Fibroblast of lung (primary cell): ENCODE results near the gene NOXO1. TPM values are rescaled to one million over a fixed set of nuclear protein-coding genes. Genes with fewer than 3 reads are reported as not detected.

Experiments used
- DNase-seq, 2 donors: peaks; one replicate each; pipeline versions ENCODE4 v3.0.0 to v3.0.0-alpha.2; 2010; ENCODE audit warnings: low read depth in 2 of 2
- H2AFZ ChIP-seq: 2 replicates; pipeline ENCODE4 v1.5.1; 2012; ENCODE audit warnings: low read length, control low read depth, inconsistent platforms
- H3K27ac ChIP-seq: 2 replicates; pipeline ENCODE4 v1.5.1; 2011; ENCODE audit warnings: low read length, control low read depth; ENCODE audit not compliant: insufficient read depth
- H3K27me3 ChIP-seq: 2 replicates; pipeline ENCODE4 v1.5.1; 2011; ENCODE audit warnings: mild to moderate bottlenecking, low read length; ENCODE audit not compliant: control insufficient read depth, insufficient read depth
- H3K36me3 ChIP-seq: 2 replicates; pipeline ENCODE4 v1.5.1; 2011; ENCODE audit warnings: low read length; ENCODE audit not compliant: control insufficient read depth, insufficient read depth
- H3K4me1 ChIP-seq: 2 replicates; pipeline ENCODE4 v1.5.1; 2011; ENCODE audit warnings: low read length; ENCODE audit not compliant: control insufficient read depth, insufficient read depth; ENCODE audit errors: extremely low read depth
- H3K4me2 ChIP-seq: 2 replicates; pipeline ENCODE4 v1.5.1; 2011; ENCODE audit warnings: low read length, control low read depth; ENCODE audit not compliant: insufficient read depth; ENCODE audit errors: extremely low read depth
- H3K4me3 ChIP-seq, 4 experiments: fragments of 200-600 bp in 1 of 4; sonication (generic) in 1 of 4; replicated peaks in 1 of 4; 2 replicates each; pipeline ENCODE4 v1.5.1; 2011 to 2016; ENCODE audit warnings: low read length in 4 of 4, low read depth in 3 of 4, mild to moderate bottlenecking in 3 of 4, control low read depth in 2 of 4, inconsistent platforms in 1 of 4, mixed read lengths in 1 of 4; ENCODE audit not compliant: insufficient read depth in 1 of 4; ENCODE audit errors: control extremely low read depth in 1 of 4
- H3K79me2 ChIP-seq: 2 replicates; pipeline ENCODE4 v1.5.1; 2012; ENCODE audit warnings: mild to moderate bottlenecking, low read length, inconsistent platforms; ENCODE audit not compliant: control insufficient read depth, insufficient read depth
- H3K9ac ChIP-seq: 2 replicates; pipeline ENCODE4 v1.5.1; 2011; ENCODE audit warnings: mild to moderate bottlenecking, low read length, control low read depth; ENCODE audit not compliant: insufficient read depth
- H3K9me3 ChIP-seq: 2 replicates; pipeline ENCODE4 v1.5.1; 2012; ENCODE audit warnings: low read depth, low read length; ENCODE audit not compliant: control insufficient read depth, insufficient read depth
- H4K20me1 ChIP-seq: 2 replicates; pipeline ENCODE4 v1.5.1; 2011; ENCODE audit warnings: low read length; ENCODE audit not compliant: control insufficient read depth, insufficient read depth; ENCODE audit errors: extremely low read depth
- CTCF ChIP-seq, 2 donors: IDR thresholded peaks in 1 of 2; conservative IDR thresholded peaks in 1 of 2; 1 replicate in 1 of 2; 2 replicates in 1 of 2; pipeline ENCODE4 v1.5.1; 2011 to 2012; ENCODE audit warnings: low read length in 2 of 2, control low read depth in 1 of 2, inconsistent platforms in 1 of 2, low read depth in 1 of 2, mild to moderate bottlenecking in 1 of 2
- EZH2 ChIP-seq: IDR thresholded peaks from 2 replicates; pipeline ENCODE4 v1.5.1; 2012; ENCODE audit warnings: low read length, control low read depth, mild to moderate bottlenecking; ENCODE audit errors: missing control alignments
- polyA plus RNA-seq, 2 donors: library from polyadenylated mRNA; depleted of rRNA in 1 of 2; stranded (reverse) in 1 of 2; unstranded in 1 of 2; fragments of >200 nt; gene quantifications; 2 replicates each; pipeline ENCODE4 v1.2.1, GENCODE V29; 2011 to 2012; ENCODE audit warnings: missing spikeins in 1 of 2
- total RNA-seq: library from RNA; depleted of rRNA; stranded (reverse); fragments of >200 nt; gene quantifications from 2 replicates; pipeline ENCODE4 v1.2.1, GENCODE V29; 2014

Gene NOXO1
- total and polyA plus RNA-seq, 2 donors (not counting 1 experiment from before 2014, with no cell fraction given), result 0.03 TPM; not detected in 1

GRCh38 chr16:1946495-1947368, 34.5 kb downstream of the NOXO1 start:
- Histone ChIP-seq H3K4me1 (peaks cover 7% of the 10 kb centered on the region), H3K9me3 (no peaks in the 10 kb centered on the region), H3K27me3 (no peaks in the 10 kb centered on the region), H3K9ac (no peak overlapping the region), H3K4me3 (no peak overlapping the region), H2AFZ (no peak overlapping the region), H3K4me2 (no peak overlapping the region), H4K20me1 (no peaks in the 10 kb centered on the region), H3K27ac (no peak overlapping the region), H3K36me3 (no peaks in the 10 kb centered on the region), H3K79me2 (no peaks in the 10 kb centered on the region)
- TF ChIP-seq EZH2, result no peak
- TF ChIP-seq CTCF (conservative IDR thresholded peaks at IDR 0.05 in 1 of 2, IDR thresholded peaks at IDR 0.05 in 1 of 2; ENCODE audit: low read depth in 1 of 2, low read length in 2 of 2), result no peak
- no peak for DNase-seq

- Histone ChIP-seq H3K4me3 (no peak overlapping the region), H3K4me1 (peaks cover 7% of the 10 kb centered on the region), H3K27ac (no peak overlapping the region), H3K27me3 (no peaks in the 10 kb centered on the region), H3K9ac (no peak overlapping the region), H2AFZ (no peak overlapping the region), H3K9me3 (no peaks in the 10 kb centered on the region), H4K20me1 (no peaks in the 10 kb centered on the region), H3K36me3 (no peaks in the 10 kb centered on the region), H3K79me2 (no peaks in the 10 kb centered on the region), H3K4me2 (no peak overlapping the region)
- TF ChIP-seq EZH2 (no peak), CTCF (conservative IDR thresholded peaks at IDR 0.05 in 1 of 2, IDR thresholded peaks at IDR 0.05 in 1 of 2; ENCODE audit: low read depth in 1 of 2, low read length in 2 of 2) (no peak)
- no peak for DNase-seq
Measured at GRCh38 chr16:1945559-1946391, 35.5 kb downstream of the NOXO1 start.

- Histone ChIP-seq H3K27me3 (no peaks in the 10 kb centered on the region), H2AFZ (no peak overlapping the region), H3K4me1 (peaks cover 7% of the 10 kb centered on the region), H3K79me2 (no peaks in the 10 kb centered on the region), H3K27ac (no peak overlapping the region), H3K36me3 (peaks cover 4% of the 10 kb centered on the region), H4K20me1 (no peaks in the 10 kb centered on the region), H3K9ac (no peak overlapping the region), H3K9me3 (no peaks in the 10 kb centered on the region), H3K4me2 (no peak overlapping the region), H3K4me3 (no peak overlapping the region)
- TF ChIP-seq CTCF (conservative IDR thresholded peaks at IDR 0.05 in 1 of 2, IDR thresholded peaks at IDR 0.05 in 1 of 2; ENCODE audit: low read depth in 1 of 2, low read length in 2 of 2) (no peak), EZH2 (no peak)
- no peak for DNase-seq
Measured at GRCh38 chr16:1944612-1945199, 36.6 kb downstream of the NOXO1 start.
